Liver (tissue), 9 donors: ENCODE data around the gene PSMB2. TPM values are rescaled to one million over a fixed set of nuclear protein-coding genes. Genes with fewer than 3 reads are reported as not detected.

Experiments used
- DNase-seq: peaks from one replicate; pipeline ENCODE4 v3.0.0-alpha.2; 2017; ENCODE audit warnings: low spot score
- H3K27ac ChIP-seq, 2 donors: one replicate each; pipeline ENCODE4 v1.7.0; 2013; ENCODE audit warnings: inconsistent platforms in 2 of 2, low read length in 2 of 2, control low read depth in 1 of 2, low read depth in 1 of 2, mild to moderate bottlenecking in 1 of 2
- H3K27me3 ChIP-seq, 4 donors: one replicate each; pipeline versions ENCODE4 v1.6.1 to v1.7.0; 2013; ENCODE audit warnings: low read length in 3 of 4, inconsistent platforms in 1 of 4, mild to moderate bottlenecking in 1 of 4, moderate library complexity in 1 of 4; ENCODE audit not compliant: control insufficient read depth in 4 of 4, insufficient read depth in 4 of 4
- H3K36me3 ChIP-seq, 4 donors: one replicate each; pipeline versions ENCODE4 v1.6.1 to v1.7.0; 2013; ENCODE audit warnings: low read length in 3 of 4, mild to moderate bottlenecking in 3 of 4, low read depth in 1 of 4, moderate library complexity in 1 of 4; ENCODE audit not compliant: control insufficient read depth in 4 of 4, insufficient read depth in 3 of 4
- H3K4me1 ChIP-seq, 4 donors: one replicate each; pipeline versions ENCODE4 v1.6.1 to v1.7.0; 2013; ENCODE audit warnings: low read length in 3 of 4, mild to moderate bottlenecking in 3 of 4, moderate library complexity in 1 of 4; ENCODE audit not compliant: control insufficient read depth in 4 of 4, insufficient read depth in 4 of 4
- H3K4me3 ChIP-seq, 3 donors: one replicate each; pipeline versions ENCODE4 v1.6.1 to v1.7.0; 2013; ENCODE audit warnings: low read length in 3 of 3, control low read depth in 1 of 3, low read depth in 1 of 3, mild to moderate bottlenecking in 1 of 3
- H3K9ac ChIP-seq, 2 donors: one replicate each; pipeline ENCODE4 v1.7.0; 2013; ENCODE audit warnings: low read length in 2 of 2, mild to moderate bottlenecking in 2 of 2, moderate library complexity in 2 of 2, control low read depth in 1 of 2, low read depth in 1 of 2
- H3K9me3 ChIP-seq, 4 donors: one replicate each; pipeline versions ENCODE4 v1.6.1 to v1.7.0; 2013; ENCODE audit warnings: low read length in 3 of 4; ENCODE audit not compliant: control insufficient read depth in 4 of 4
- GABPA ChIP-seq, 2 donors: IDR thresholded peaks in 1 of 2; conservative IDR thresholded peaks in 1 of 2; 2 replicates each; pipeline ENCODE4 v1.6.1; 2016; ENCODE audit warnings: antibody characterized with exemption in 2 of 2, mild to moderate bottlenecking in 1 of 2, moderate library complexity in 1 of 2
- HNF4G ChIP-seq: IDR thresholded peaks from 2 replicates; pipeline ENCODE4 v1.6.1; 2016; ENCODE audit warnings: antibody characterized with exemption
- JUND ChIP-seq, 2 donors: IDR thresholded peaks; 2 replicates each; pipeline ENCODE4 v1.6.1; 2016; ENCODE audit warnings: antibody characterized with exemption in 2 of 2
- MAX ChIP-seq: IDR thresholded peaks from 2 replicates; pipeline ENCODE4 v1.6.1; 2016; ENCODE audit warnings: antibody characterized with exemption
- NR2F2 ChIP-seq: IDR thresholded peaks from 2 replicates; pipeline ENCODE4 v1.6.1; 2016; ENCODE audit warnings: antibody characterized with exemption
- RAD21 ChIP-seq, 2 donors: IDR thresholded peaks; 2 replicates each; pipeline ENCODE4 v1.6.1; 2016; ENCODE audit warnings: antibody characterized with exemption in 2 of 2, mild to moderate bottlenecking in 2 of 2
- REST ChIP-seq: IDR thresholded peaks from 2 replicates; pipeline ENCODE4 v1.6.1; 2016; ENCODE audit warnings: antibody characterized with exemption, mild to moderate bottlenecking
- RXRA ChIP-seq, 2 donors: IDR thresholded peaks; 2 replicates each; pipeline ENCODE4 v1.6.1; 2017 to 2018; ENCODE audit warnings: antibody characterized with exemption in 2 of 2, mild to moderate bottlenecking in 1 of 2
- YY1 ChIP-seq: IDR thresholded peaks from 2 replicates; pipeline ENCODE4 v1.6.1; 2016; ENCODE audit warnings: antibody characterized with exemption, mild to moderate bottlenecking
- WGBS: extraction: QIAGEN DNeasy Blood & Tissue Kit; methylation state at CpG from one replicate; pipeline ENCODE4 v1.1.7; 2013; 5-methylcytosine and 5-hydroxymethylcytosine counted together
- polyA plus RNA-seq, 2 donors: library from polyadenylated mRNA; stranded (reverse) in 1 of 2; unstranded in 1 of 2; fragments of 200-250 nt in 1 of 2; fragments of >200 nt in 1 of 2; fragmentation: Nextera tagmentation in 1 of 2; extraction: Ambion mirVana in 1 of 2; gene quantifications; one replicate each; pipeline versions ENCODE4 v1.2.1 to v1.2.3, GENCODE V29; 2013 to 2015
- total RNA-seq, 2 donors: library from RNA; depleted of rRNA; stranded (reverse); fragments of >200 nt; gene quantifications; one replicate each; pipeline ENCODE4 v1.2.3, GENCODE V29; 2014
- TF ChIP-seq, protein P1 (sequence below): fragments of 150-350 bp; IDR thresholded peaks from 2 replicates; pipeline ENCODE4 v1.5.1; 2017; ENCODE audit warnings: improper control_type of control experiment, low read depth, low read length; ENCODE audit not compliant: missing input control
- donor health status: healthy.
- donor health status: healthy.
- donor health status: healthy.
- donor health status: healthy.
- donor health status: healthy.

PSMB2 gene
- total and polyA plus RNA-seq, 4 donors = 19.1 to 76.6 (median 40.8) TPM

GRCh38 chr1:35588197-35588910 is 53.0 kb downstream of the PSMB2 start:
- WGBS = 74% methylated on average over 21 of the region's 21 CpGs
- no peak for TF ChIP-seq JUND (IDR thresholded peaks at IDR 0.05)
- no peak for TF ChIP-seq GABPA (IDR thresholded peaks at IDR 0.05 in 1 of 2, conservative IDR thresholded peaks at IDR 0.05 in 1 of 2)
- TF ChIP-seq, protein P1, sequence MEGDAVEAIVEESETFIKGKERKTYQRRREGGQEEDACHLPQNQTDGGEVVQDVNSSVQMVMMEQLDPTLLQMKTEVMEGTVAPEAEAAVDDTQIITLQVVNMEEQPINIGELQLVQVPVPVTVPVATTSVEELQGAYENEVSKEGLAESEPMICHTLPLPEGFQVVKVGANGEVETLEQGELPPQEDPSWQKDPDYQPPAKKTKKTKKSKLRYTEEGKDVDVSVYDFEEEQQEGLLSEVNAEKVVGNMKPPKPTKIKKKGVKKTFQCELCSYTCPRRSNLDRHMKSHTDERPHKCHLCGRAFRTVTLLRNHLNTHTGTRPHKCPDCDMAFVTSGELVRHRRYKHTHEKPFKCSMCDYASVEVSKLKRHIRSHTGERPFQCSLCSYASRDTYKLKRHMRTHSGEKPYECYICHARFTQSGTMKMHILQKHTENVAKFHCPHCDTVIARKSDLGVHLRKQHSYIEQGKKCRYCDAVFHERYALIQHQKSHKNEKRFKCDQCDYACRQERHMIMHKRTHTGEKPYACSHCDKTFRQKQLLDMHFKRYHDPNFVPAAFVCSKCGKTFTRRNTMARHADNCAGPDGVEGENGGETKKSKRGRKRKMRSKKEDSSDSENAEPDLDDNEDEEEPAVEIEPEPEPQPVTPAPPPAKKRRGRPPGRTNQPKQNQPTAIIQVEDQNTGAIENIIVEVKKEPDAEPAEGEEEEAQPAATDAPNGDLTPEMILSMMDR = no peak
- no peak for TF ChIP-seq MAX
- no peak for TF ChIP-seq RXRA (IDR thresholded peaks at IDR 0.05)
- Histone ChIP-seq H3K9me3 (no peaks in the 10 kb centered on the region), H3K9ac (no peak overlapping the region), H3K4me3 (no peak overlapping the region), H3K36me3 (no peaks in the 10 kb centered on the region), H3K27ac (no peak overlapping the region), H3K27me3 (no peaks in the 10 kb centered on the region), H3K4me1 (no peaks in the 10 kb centered on the region)
- no peak for DNase-seq

DNA sequence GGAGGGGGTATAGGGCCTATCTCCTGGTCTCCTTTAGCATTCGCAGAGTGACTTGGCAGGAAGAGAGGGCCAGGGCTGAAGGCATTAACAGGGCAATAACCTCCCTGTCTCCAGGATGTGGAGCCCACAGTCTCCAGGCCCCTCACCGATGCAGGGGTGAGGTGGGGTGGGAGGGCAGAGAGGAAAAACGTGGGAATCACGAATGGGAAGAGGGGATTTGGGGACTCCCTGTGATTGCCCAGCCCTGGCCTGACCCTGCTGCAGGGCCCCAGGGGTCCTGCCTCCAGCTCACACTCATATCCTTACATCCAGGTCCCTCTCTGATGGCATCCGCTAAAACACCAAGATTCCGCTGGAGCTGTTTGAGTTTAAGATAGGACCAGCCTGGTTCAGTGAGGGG is 53.6 kb downstream of the PSMB2 start:
- no peaks in the 10 kb centered on the region for H3K27me3 ChIP-seq
- no peak overlapping the region for H3K4me3 ChIP-seq
- no peak overlapping the region for H3K27ac ChIP-seq
- no peak overlapping the region for H3K9ac ChIP-seq
- no peaks in the 10 kb centered on the region for H3K36me3 ChIP-seq
- WGBS = 90% methylated on average over 6 of the region's 6 CpGs
- TF ChIP-seq RAD21 (IDR thresholded peaks at IDR 0.05) (no peak), YY1 (no peak), NR2F2 (no peak), REST (no peak), HNF4G (no peak), MAX (no peak)
- TF ChIP-seq, protein P1 = no peak
- no peaks in the 10 kb centered on the region for H3K9me3 ChIP-seq
- no peaks in the 10 kb centered on the region for H3K4me1 ChIP-seq
- no peak for DNase-seq
